ENCODE data around the gene CLDN7.

CLDN7 gene

DNA sequence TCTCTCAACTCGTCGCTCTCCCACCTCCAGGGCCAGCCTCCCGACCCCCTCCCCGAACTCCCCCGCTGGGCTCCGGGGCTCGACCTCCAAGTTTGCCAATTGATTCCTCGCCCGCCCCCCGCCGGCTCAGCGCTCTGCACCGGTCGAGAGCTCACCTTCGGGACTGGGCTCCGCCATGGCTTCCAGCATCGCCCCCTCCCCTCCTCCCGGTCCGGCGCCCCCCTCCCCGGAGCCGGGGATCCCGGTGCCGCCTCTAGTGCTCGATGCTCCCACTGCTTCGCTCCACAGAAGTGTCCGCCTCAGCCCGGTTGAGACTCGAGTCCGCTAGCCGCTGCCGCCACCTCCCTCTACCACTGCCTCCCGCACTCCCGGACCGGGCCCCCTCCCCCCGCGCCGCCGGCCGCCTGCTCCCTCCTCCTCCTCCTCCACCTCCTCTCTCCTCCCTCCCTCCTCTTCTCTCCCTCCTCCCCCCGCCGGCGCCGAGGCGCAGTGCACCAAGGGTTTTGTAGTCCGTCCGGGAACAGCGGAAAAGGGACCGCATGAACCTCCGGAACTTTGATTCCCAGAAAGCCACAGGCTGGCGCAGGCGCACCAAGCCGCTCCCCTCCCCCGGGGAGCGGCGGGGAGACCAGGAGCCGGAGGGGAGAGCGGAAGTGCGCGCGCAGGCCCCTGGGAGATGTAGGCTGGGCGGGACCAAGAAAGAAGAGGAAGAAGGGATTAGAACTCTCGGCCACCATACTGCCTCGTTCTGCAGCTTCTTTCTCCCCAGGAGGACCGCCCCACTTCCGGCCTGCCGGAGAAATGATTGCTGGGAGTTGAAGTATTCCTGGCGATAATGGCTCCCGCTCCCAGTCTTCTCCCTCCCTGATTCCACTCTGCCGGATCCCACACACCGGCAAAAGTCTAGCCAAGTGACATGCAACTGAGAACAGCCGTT, 22.9 kb downstream of the CLDN7 start, which contains the start of gene PHF23:
TSS of gene PHF23 (minus strand) at position 367 of the 937 bp plus-strand sequence. CDS start at position 189, 178 bp downstream.
- H3K27me3 ChIP-seq (ENCODE audit: control insufficient read depth, insufficient read depth, low read length): no peaks in the 10 kb centered on the region
- no peaks in the 10 kb centered on the region for H3K9me3 ChIP-seq (ENCODE audit: control insufficient read depth, low read depth, low read length)
- H3K36me3 ChIP-seq (ENCODE audit: control insufficient read depth, low read depth, low read length): peaks cover 37% of the 10 kb centered on the region
- peaks cover 20% of the 10 kb centered on the region for H3K4me1 ChIP-seq (ENCODE audit: control insufficient read depth, low read depth, low read length)
- H3K9ac ChIP-seq (ENCODE audit: low read length): peak within 1 kb of the TSS; percentile 96
- H3K4me3 ChIP-seq (ENCODE audit: low read length): peak within 1 kb of the TSS; percentile 97
- peak within 1 kb of the TSS; percentile 80 for H3K27ac ChIP-seq (ENCODE audit: low read length)

- Histone ChIP-seq H3K9ac (ENCODE audit: low read length) (peak overlapping the region; percentile 96), H3K27ac (ENCODE audit: low read length) (peak overlapping the region; percentile 80), H3K9me3 (ENCODE audit: control insufficient read depth, low read depth, low read length) (no peaks in the 10 kb centered on the region), H3K36me3 (ENCODE audit: control insufficient read depth, low read depth, low read length) (peaks cover 32% of the 10 kb centered on the region), H3K4me1 (ENCODE audit: control insufficient read depth, low read depth, low read length) (peaks cover 20% of the 10 kb centered on the region), H3K4me3 (ENCODE audit: low read length) (peak overlapping the region; percentile 97), H3K27me3 (ENCODE audit: control insufficient read depth, insufficient read depth, low read length) (no peaks in the 10 kb centered on the region)
These were observed 23.7 kb downstream of the CLDN7 start for GRCh38 chr17:7238420-7239090.

GRCh38 chr17:7237761-7238419, 24.4 kb downstream of the CLDN7 start:
- Histone ChIP-seq H3K27ac (ENCODE audit: low read length) (no peak overlapping the region), H3K36me3 (ENCODE audit: control insufficient read depth, low read depth, low read length) (peaks cover 32% of the 10 kb centered on the region), H3K9ac (ENCODE audit: low read length) (peak overlapping the region; percentile 96), H3K4me1 (ENCODE audit: control insufficient read depth, low read depth, low read length) (peaks cover 20% of the 10 kb centered on the region), H3K27me3 (ENCODE audit: control insufficient read depth, insufficient read depth, low read length) (no peaks in the 10 kb centered on the region), H3K9me3 (ENCODE audit: control insufficient read depth, low read depth, low read length) (no peaks in the 10 kb centered on the region), H3K4me3 (ENCODE audit: low read length) (peak overlapping the region; percentile 97)

DNA sequence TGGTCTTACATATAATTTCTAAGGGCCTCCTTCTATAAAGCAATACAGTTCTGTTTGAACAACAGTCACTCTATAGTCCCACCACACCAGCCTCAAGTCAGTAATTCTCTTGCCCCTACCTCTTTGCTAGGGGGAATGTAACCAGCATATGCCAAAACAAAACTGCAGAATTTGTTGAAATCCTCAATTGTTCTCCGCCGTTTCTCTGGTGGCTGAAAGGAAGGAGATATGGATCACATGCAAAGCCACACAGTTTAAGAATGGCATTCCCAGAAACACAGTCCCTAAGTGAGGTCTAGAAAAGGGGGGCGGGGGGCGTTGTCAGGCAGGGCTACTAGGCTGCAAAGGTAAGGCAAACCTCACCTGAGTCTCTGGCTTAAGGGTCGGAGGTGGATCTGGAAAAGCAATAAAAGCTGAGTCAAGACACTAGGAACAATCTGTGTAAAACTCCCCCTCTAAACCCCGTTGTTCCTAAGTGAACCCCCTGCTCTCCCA, 25.0 kb downstream of the CLDN7 start:
- peaks cover 20% of the 10 kb centered on the region for H3K4me1 ChIP-seq (ENCODE audit: control insufficient read depth, low read depth, low read length)
- peaks cover 32% of the 10 kb centered on the region for H3K36me3 ChIP-seq (ENCODE audit: control insufficient read depth, low read depth, low read length)
- H3K9me3 ChIP-seq (ENCODE audit: control insufficient read depth, low read depth, low read length): no peaks in the 10 kb centered on the region
- no peak overlapping the region for H3K27ac ChIP-seq (ENCODE audit: low read length)
- H3K27me3 ChIP-seq (ENCODE audit: control insufficient read depth, insufficient read depth, low read length): no peaks in the 10 kb centered on the region
- H3K4me3 ChIP-seq (ENCODE audit: low read length): peak overlapping the region; percentile 67
- H3K9ac ChIP-seq (ENCODE audit: low read length): peak overlapping the region; percentile 79

DNA sequence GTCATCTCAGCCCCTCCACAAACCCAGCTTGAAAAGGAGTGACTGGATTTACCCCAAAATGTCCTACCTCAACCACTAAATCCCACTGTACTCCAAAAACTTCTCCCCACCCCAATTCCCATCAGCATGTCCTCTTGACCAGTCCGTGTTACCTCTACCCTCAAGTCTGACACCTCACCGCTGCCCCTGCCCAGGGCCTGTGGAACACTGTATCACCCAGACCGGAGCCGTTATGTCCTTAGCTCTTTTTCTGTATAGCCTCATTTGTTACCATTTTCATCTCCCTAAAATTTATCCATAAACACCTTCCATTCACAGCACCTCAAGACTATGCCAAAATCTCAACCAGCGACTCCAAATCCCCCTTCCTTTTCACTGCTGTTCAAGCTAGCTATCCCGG, 25.5 kb downstream of the CLDN7 start:
- Histone ChIP-seq H3K9me3 (ENCODE audit: control insufficient read depth, low read depth, low read length) (no peaks in the 10 kb centered on the region), H3K27me3 (ENCODE audit: control insufficient read depth, insufficient read depth, low read length) (no peaks in the 10 kb centered on the region), H3K9ac (ENCODE audit: low read length) (no peak overlapping the region), H3K4me1 (ENCODE audit: control insufficient read depth, low read depth, low read length) (peaks cover 20% of the 10 kb centered on the region), H3K27ac (ENCODE audit: low read length) (no peak overlapping the region), H3K36me3 (ENCODE audit: control insufficient read depth, low read depth, low read length) (peaks cover 32% of the 10 kb centered on the region), H3K4me3 (ENCODE audit: low read length) (peak overlapping the region; percentile 67)

GRCh38 chr17:7235693-7236665, 26.3 kb downstream of the CLDN7 start:
- Histone ChIP-seq H3K36me3 (ENCODE audit: control insufficient read depth, low read depth, low read length) (peaks cover 32% of the 10 kb centered on the region), H3K9me3 (ENCODE audit: control insufficient read depth, low read depth, low read length) (no peaks in the 10 kb centered on the region), H3K27ac (ENCODE audit: low read length) (no peak overlapping the region), H3K27me3 (ENCODE audit: control insufficient read depth, insufficient read depth, low read length) (no peaks in the 10 kb centered on the region), H3K4me3 (ENCODE audit: low read length) (no peak overlapping the region), H3K4me1 (ENCODE audit: control insufficient read depth, low read depth, low read length) (peaks cover 15% of the 10 kb centered on the region), H3K9ac (ENCODE audit: low read length) (no peak overlapping the region)

DNA sequence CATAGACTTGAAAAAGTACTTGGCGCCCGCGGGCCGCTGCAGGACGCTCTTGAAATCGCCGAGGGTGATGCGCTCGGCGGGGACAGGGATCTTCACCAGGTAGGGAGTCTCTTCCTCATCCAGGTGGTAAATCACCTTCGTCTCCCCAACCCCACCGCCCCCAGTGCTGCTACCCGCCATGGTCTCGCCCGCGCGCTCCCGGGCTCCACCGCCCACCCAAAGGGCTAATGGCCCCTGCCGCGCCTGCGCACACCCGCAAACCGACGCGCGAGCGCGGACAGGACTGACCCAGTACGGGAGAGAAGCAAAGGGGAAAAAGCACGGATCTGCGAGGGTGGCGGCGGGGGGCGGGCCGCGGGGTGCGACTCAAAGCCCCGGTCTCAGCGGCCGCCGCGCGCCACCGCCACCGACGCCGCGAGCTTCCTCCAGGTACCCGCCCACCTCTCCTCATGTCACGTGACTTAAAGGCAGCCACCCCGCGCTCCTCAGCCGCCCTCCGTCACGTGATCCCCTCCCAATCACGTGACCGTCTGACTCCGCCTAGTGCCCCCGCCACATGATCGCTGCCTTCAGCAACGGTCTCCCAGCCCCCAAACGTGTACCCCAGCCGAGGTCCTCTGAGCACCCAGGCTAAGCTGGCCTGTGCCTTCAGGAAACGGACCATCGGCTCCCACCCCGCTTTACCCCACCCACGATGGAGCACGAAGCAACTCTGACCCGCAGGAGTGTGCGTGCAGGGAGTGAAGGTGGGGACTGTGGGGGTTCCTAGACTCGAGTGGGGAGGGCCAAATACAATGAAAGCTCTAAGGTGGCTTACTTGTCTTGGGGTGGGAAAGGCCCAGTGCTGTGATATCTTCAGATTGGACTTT, 28.0 kb downstream of the CLDN7 start, which contains the start of gene DVL2:
TSS of gene DVL2 (minus strand) at position 435 of the 869 bp plus-strand sequence. CDS start at position 180, 255 bp downstream.
- H3K36me3 ChIP-seq (ENCODE audit: control insufficient read depth, low read depth, low read length): peaks cover 35% of the 10 kb centered on the region
- H3K9ac ChIP-seq (ENCODE audit: low read length): peak within 1 kb of the TSS; percentile 95
- H3K9me3 ChIP-seq (ENCODE audit: control insufficient read depth, low read depth, low read length): no peaks in the 10 kb centered on the region
- peaks cover 13% of the 10 kb centered on the region for H3K4me1 ChIP-seq (ENCODE audit: control insufficient read depth, low read depth, low read length)
- no peaks in the 10 kb centered on the region for H3K27me3 ChIP-seq (ENCODE audit: control insufficient read depth, insufficient read depth, low read length)
- H3K4me3 ChIP-seq (ENCODE audit: low read length): peak within 1 kb of the TSS; percentile 96
- H3K27ac ChIP-seq (ENCODE audit: low read length): peak within 1 kb of the TSS; percentile 85

DNA sequence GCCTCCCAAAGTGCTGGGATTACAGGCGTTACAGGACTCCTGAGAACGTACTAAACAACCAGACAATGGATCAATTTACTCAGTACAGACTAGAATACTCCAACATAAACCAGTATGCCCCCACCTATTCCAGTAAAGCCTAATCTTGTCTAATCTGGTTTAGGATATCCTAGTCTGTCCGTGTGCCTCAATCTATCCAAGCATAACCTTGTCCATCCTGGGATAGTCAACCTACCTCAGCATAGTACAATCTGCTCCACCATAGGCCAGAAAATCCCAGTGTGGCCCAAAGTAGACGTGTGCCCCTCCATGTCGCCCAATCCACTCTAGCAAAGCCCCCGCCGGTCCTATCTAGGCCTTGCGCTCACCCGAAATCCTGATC, 28.6 kb downstream of the CLDN7 start:
- no peaks in the 10 kb centered on the region for H3K27me3 ChIP-seq (ENCODE audit: control insufficient read depth, insufficient read depth, low read length)
- peaks cover 13% of the 10 kb centered on the region for H3K4me1 ChIP-seq (ENCODE audit: control insufficient read depth, low read depth, low read length)
- peak overlapping the region; percentile 96 for H3K4me3 ChIP-seq (ENCODE audit: low read length)
- no peaks in the 10 kb centered on the region for H3K9me3 ChIP-seq (ENCODE audit: control insufficient read depth, low read depth, low read length)
- peak overlapping the region; percentile 95 for H3K9ac ChIP-seq (ENCODE audit: low read length)
- peaks cover 41% of the 10 kb centered on the region for H3K36me3 ChIP-seq (ENCODE audit: control insufficient read depth, low read depth, low read length)
- H3K27ac ChIP-seq (ENCODE audit: low read length): peak overlapping the region; percentile 85

DNA sequence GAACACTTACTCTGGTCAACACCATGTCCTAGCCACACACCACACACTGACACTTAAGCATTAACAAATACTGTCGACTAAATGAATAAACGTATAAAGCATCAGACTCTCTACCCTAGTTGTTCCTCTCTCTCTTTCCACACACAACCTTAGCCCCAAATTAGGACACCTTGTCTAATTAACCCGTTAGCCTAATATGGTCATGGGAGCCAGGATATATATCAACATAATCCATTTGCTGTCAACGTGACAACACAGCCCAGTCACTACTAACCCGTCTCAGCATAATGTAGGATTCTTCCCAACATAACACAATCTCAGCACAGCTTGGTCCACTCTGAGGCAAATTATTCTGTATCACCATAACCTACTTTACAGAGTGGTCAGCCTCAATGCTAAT, 30.2 kb downstream of the CLDN7 start:
- Histone ChIP-seq H3K9me3 (ENCODE audit: control insufficient read depth, low read depth, low read length) (no peaks in the 10 kb centered on the region), H3K4me1 (ENCODE audit: control insufficient read depth, low read depth, low read length) (peaks cover 8% of the 10 kb centered on the region), H3K27me3 (ENCODE audit: control insufficient read depth, insufficient read depth, low read length) (no peaks in the 10 kb centered on the region), H3K4me3 (ENCODE audit: low read length) (peak overlapping the region; percentile 13), H3K9ac (ENCODE audit: low read length) (no peak overlapping the region), H3K36me3 (ENCODE audit: control insufficient read depth, low read depth, low read length) (peaks cover 50% of the 10 kb centered on the region), H3K27ac (ENCODE audit: low read length) (no peak overlapping the region)

DNA sequence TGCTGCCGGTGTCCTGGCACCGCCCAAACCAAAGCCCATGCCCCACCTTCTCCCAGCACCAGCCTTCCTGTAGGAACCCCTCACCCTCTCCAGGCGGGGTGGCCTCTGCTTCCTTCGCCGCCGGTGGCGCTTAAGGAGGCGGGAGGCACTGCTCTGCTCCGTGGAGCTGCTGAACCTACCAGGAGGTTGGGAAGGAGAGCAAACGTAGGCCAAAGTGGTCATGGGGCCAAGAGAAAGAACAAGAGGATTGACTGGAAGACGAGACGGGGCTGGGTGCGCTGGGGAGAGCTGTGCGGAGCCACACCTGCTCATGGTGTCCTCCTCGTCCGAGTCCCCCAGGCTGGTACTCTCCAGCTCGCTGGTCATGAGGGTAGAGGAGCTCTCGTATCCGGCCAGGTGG, 32.8 kb downstream of the CLDN7 start:
- H3K27me3 ChIP-seq (ENCODE audit: control insufficient read depth, insufficient read depth, low read length): no peaks in the 10 kb centered on the region
- H3K4me3 ChIP-seq (ENCODE audit: low read length): no peak overlapping the region
- no peaks in the 10 kb centered on the region for H3K9me3 ChIP-seq (ENCODE audit: control insufficient read depth, low read depth, low read length)
- no peak overlapping the region for H3K27ac ChIP-seq (ENCODE audit: low read length)
- H3K36me3 ChIP-seq (ENCODE audit: control insufficient read depth, low read depth, low read length): peaks cover 50% of the 10 kb centered on the region
- peaks cover under 1% of the 10 kb centered on the region for H3K4me1 ChIP-seq (ENCODE audit: control insufficient read depth, low read depth, low read length)
- H3K9ac ChIP-seq (ENCODE audit: low read length): no peak overlapping the region
